HG03460 (cell line): ENCODE results near the gene SLC8A2.

Experiments used
- ATAC-seq: cut with Tn5 transposase; IDR thresholded peaks from one replicate; pipeline ENCODE4 v1.9.1; 2021; ENCODE audit not compliant: unreplicated experiment

The SLC8A2 gene

DNA sequence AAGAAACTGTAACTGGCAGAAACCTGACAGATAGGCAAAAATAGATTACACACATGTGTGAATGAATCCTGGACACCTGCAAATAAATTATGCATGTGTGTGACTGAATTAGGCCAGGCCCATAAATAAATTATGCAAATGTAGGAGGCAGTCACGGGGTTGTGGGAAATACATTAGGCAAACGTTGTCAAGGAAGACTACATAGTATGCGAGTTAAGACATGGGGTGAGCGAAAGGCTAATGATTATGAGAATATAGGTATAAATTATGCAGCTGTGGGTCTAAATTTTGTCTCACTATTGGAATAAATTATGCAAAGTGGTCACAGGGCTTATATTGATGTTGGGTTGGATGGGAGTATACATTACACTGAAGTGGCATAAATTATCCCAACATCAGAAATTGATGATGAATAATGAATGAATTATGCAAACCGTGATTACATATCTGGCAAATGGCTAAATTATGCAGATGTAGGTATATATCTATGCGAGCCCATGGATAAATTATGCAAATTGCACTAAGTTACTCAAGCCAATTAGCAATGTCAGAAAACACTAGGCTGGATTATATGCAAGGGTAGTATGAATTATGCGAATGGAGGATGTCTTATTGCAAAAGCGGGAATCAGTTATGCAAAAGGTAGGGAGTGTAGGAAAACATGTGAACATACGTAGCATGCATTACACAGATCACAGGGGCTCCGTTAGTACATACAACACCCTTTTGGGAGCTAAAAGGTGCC lies 6.8 kb downstream of the SLC8A2 start:
- no peak for ATAC-seq

GRCh38 chr19:47461876-47462275 lies 9.8 kb downstream of the SLC8A2 start:
- ATAC-seq: no peak

GRCh38 chr19:47459477-47459876 lies 12.2 kb downstream of the SLC8A2 start:
- no peak for ATAC-seq

GRCh38 chr19:47458672-47459071 lies 13.0 kb downstream of the SLC8A2 start:
- ATAC-seq: no peak

- no peak for ATAC-seq
These were observed 14.8 kb downstream of the SLC8A2 start for GRCh38 chr19:47456721-47457474.

- ATAC-seq: no peak
These were observed 21.2 kb downstream of the SLC8A2 start for GRCh38 chr19:47450478-47450877.

DNA sequence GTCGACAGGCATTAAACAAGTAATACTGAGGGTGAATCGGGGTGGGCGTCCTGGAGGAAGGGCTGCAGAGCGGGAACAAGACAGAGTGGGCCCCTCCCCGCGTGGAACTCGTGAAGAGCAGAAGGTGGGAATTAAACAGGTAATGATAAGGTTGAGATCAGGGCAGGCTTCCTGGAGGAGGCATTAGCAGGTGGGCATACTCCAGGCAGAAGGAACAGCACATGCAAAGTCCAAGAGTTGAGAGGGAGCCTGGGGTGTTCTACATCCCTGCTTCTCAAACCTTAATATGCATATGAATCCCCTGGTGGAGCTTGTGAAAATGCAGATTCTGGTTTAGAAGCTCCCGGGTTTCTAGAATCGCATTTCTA lies 23.3 kb downstream of the SLC8A2 start:
- ATAC-seq: no peak

DNA sequence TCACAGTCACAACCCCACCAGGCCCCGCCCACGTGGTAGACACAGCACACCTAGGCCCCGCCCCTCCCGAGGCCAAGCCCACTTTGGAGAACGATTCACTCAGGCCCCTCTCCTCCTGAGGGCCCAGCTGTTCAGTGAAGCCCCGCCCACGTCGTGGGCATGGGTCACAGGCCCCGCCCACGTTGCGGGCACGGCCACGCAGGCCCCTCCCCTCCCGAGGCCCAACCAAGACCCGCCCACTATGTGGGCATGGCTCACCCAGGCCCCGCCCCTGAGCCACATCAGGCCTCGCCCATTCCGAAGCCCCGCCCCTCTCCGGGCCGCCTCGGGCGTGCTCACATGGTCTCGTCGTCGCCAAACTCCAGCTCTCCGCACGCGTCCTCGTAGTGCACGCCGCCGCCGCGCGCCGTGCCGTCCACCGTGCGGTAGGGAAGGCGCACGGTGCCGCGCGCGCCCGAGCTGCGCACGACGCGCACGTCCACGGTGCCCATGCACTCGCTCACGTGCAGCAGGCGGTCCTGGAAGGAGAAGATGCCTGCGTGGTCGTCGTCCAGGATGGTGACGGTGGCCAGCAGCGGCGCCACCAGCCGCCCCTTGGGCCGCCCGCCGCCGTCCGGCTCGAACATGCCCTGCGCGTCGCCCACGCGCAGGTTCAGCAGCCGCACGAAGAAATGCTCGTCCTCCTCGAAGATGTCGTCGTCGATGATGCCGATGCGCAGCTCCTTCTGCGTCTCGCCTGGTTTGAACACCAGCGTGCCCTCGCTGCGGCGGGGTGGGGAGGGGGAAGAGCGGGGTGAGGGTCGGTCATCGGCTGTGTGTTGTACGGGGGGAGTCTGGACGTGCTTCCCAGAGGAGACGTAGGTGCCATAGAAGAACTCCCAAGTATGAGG lies 24.0 kb downstream of the SLC8A2 start:
- ATAC-seq: no peak

DNA sequence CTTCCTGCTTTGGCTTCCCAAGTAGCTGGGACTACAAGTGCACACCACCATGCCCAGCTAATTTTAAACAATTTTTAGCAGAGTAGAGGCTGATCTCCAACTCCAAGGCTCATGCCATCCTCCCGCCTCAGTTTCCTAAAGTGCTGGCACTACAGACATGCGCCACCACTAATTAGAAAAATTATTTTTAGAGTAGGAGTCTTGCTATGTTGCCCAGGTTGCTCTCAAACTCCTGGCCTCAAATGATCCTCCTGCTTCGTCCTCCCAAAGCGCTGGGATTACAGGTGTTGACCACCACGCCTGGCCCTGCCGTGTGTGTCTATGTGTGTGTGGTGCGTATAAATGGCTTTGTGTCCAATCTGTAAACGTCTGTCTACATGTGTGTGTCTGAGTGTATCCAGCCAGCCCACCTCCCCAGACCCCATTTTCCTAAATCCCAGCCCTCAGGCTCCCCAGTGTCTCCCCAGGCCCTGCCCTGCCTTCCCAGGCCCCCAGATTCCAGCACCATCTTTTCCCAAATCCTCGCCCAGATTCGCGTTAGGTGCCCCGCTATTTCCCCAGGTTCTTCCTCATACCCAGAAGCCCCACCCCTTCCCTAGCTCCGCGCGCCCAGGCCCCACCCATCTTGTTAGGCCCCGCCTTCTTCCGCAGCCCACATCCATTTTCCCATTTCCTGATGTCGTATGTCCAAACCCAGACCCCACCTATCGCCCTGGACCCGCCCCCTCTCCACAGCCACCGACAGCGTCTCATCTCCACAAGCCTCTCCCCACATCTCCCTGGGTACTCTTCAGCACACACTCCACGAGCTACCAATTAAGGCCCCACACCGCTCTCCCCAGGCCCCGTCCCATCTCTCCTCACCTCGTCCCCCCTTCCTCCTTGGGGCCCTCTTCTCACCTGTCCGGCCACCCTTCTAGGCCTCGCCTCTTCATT lies 24.9 kb downstream of the SLC8A2 start:
- ATAC-seq: no peak

GRCh38 chr19:47445937-47446402 lies 25.7 kb downstream of the SLC8A2 start:
- ATAC-seq: no peak

- ATAC-seq: no peak
These were observed 26.2 kb downstream of the SLC8A2 start for GRCh38 chr19:47445527-47445926.

DNA sequence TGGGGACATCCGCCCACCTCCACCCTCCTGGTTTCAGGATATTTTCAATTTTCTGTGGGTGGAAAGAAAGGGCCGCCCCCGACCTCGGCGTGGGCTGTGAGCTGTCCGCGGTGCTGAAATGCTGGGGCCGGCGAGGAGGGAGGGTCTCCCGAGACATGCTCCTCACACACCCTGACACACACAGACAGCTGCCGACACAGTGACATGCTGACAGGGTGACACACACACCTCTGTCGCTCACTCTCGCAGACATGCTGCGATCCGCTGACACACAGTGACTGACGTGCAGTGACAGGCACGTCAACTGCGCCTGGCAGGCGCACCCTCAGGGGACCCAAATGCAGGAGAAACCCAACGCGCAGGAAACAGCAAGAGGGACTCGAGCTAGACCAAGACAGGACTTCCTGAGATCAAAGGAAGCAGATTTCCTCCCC lies 27.3 kb downstream of the SLC8A2 start:
- no peak for ATAC-seq

DNA sequence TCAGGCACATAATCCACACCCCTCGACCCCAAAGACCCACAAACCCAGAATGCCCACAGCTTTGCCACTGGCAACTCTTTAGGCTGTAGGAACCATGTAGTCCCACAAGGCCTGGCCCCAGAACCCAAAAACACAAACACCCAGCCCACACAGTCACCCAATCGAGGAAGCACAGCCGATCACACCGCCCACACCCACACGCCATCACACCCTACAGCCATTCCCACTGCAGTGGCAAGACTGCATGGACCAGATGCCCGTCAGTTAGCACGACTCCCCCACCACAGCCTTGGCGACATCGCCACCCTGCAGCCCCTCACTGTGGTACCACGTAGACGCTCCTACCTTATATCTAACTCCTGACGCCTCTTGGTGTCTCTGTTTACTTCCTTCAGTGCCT lies 28.4 kb downstream of the SLC8A2 start:
- ATAC-seq: no peak

- no peak for ATAC-seq
These were observed 32.9 kb downstream of the SLC8A2 start for GRCh38 chr19:47438793-47439220.

- no peak for ATAC-seq
These were observed 34.2 kb downstream of the SLC8A2 start for GRCh38 chr19:47437500-47437899.

- ATAC-seq: no peak
These were observed 34.8 kb downstream of the SLC8A2 start for GRCh38 chr19:47436712-47437401.

DNA sequence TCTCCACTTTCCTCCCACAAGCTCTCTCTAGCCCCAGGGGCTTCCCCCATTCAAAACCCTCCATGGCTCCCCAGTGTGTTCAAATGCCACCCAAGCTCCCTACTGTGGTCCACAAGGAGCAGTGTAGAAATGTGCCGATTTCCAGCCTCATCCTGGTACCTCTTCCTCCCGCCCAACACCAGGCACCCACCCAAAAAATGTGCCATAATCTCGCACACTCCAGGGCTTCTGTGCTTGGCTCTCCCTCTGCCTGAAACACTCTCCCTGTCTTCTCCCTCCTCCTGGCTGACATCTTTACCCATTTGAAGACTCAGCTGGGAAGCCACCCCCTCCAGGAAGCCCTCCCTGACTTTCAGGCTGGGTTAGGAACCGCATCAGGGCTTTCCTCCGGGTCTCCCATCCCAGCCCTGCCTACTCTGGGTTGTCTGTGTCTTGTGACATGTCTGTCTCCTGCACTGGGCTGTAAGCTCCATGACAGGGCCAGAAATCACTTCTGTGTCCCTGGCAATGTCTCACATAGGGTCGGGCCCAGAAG lies 35.7 kb downstream of the SLC8A2 start:
- ATAC-seq: no peak

- no peak for ATAC-seq
These were observed 36.5 kb downstream of the SLC8A2 start for GRCh38 chr19:47435196-47435595.

- ATAC-seq: no peak
These were observed 37.6 kb downstream of the SLC8A2 start for GRCh38 chr19:47434088-47434487.
